CD4-positive, alpha-beta T cell treated with Interleukin-6 at 100 ng/mL for 8 hours (primary cell): ENCODE results near the gene CDKN1B.

Experiments used
- DNase-seq: peaks from one replicate; pipeline ENCODE4 v3.0.0-alpha.2; 2020; ENCODE audit warnings: mixed read lengths, low spot score

CDKN1B gene

DNA sequence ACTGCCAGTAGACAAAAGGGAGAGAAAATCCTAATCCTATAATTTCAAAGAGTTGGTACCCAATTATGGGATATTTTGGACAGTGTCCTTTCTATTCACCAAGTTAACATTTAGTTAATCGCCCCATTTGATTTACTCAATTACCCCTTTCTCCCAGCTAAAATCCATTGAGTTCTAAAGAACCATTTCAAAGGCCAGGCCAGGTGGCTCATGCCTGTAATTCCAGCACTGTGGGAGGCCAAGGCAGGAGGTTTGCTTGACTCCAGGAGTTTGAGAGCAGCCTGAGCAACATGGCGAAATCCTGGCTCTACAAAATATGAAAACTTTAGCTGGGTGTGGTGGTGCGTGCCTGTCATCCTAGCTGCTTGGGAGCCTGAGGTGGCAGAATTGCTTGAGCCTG is 15.7 kb upstream of the CDKN1B start:
- DNase-seq = no peak

DNA sequence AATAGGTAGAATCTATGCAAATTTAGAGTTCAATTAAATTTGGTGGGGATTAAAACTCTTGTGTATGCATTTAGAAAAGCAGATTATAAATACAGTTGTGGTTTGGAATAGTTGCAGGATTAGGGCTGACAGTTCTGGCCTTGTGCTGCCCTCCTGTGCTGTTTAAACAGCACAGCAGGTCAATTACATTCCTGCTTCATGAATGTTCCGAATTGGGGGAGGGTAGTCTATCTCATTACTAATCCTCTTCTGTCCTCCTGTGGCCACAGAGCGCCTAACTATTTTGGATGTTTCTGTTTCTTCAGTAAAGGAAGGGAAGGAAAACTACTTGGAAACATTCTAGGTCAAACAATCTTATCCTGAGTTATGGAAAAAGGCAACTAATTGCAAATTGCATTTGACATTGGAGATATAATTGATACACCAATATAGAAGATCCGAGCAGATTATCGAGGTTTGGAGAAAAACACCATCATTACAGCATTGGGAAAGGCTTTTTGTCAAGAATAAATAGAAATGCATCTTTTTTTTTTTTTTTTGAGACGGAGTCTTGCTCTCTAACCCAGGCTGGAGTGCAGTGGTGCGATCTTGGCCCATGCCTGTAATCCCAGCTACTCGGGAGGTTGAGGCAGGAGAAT is 12.5 kb upstream of the CDKN1B start:
- peak; percentile 54 for DNase-seq

DNA sequence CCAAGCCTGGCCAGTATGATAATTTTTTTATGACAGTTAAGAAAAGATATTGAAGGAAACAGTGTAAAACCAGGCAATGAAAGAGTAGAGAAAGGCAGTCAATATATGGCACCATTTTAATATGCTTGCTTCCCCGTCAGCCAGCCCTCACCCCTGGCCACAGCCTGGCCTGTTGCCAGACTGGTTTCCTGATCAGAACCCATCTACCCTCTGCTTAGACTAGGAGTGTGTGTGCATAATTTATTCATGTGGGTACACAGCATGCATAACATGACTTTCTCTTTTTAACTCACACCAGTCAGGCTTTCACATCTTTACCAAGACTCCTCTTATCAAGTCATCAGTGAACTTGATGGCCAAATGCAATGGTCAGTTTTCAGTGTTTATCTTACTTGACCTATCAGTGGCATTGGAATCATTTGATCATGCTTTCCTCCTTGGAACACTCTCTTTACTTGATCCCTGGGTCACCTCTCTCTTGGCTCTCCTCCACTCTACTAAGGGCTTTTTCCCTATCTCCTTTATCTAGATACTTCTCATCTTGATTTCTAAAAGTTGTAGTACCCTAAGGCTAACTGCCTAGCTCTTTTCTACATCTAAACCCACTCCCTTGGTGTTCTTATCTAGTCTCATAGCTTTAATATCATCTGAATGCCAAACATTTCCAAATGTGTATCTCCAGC is 11.2 kb upstream of the CDKN1B start:
- DNase-seq = peak; percentile 90

DNA sequence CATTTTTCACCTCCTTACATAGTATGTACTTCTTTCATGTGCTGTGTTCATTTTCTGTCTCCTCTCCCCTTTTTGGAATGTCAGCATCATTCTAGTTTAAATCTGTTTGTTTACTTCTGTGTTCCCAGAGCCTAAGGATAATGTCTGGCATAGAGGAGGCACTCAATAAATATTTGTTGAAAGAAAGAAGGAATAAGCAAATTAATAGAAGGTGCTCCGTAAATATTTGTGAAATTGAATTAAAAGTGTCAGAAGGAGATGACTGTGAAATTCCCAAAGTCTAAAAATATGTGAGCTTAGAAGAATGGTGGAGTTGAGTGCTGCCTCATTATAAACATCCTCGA is 3.3 kb upstream of the CDKN1B start:
- DNase-seq = no peak

DNA sequence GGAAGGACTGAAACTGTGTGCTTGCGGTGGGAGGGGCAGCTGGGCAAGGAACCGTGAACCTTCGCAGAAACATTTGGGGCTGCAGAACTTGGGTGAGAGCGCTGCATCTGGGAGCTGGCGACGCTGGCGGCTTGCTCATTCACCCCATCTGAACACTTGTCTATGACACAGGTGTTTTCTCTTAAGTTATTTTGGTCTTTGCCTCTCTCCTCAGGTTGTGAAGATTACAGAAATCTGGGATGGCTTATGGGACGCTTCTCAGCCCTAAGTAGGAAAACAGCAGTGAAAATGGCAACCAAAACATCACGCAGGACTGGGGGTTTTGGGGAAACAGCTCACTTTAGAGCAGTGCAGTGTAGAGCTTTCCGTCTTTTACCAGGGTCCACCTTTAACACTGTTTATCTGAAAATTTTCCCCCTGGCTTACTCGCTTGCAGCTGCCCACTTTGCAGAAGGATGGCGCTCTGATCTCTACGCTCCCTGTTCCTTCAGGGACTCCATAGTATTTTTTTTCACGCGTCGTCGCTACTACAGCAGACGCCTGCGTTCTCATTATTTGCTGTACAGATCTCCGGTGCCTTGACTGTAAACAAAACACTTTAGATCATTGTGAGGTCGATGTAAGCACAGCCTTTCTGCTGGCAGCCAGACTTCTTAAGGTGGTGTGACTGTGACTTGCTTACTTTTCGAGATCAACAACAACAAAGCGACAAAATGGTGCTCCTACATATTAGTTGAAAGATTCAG is 2.7 kb upstream of the CDKN1B start:
- peak; percentile 72 for DNase-seq

DNA sequence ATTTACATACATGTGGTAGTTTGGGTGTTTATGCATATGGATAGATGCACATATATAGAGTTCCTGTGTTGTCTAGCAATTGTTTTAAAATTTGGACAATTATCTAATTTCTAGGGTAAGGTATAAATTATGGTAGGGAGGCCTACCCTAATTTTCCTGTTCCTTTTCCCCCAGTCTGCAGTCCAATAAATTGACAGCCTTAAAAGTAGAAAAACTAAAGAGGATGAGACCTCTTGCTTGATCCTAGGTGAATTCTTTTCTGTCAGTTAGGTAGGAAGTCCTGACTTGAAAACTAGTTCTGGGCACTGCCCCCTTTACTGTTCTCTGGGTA is 2.1 kb upstream of the CDKN1B start:
- no peak for DNase-seq

DNA sequence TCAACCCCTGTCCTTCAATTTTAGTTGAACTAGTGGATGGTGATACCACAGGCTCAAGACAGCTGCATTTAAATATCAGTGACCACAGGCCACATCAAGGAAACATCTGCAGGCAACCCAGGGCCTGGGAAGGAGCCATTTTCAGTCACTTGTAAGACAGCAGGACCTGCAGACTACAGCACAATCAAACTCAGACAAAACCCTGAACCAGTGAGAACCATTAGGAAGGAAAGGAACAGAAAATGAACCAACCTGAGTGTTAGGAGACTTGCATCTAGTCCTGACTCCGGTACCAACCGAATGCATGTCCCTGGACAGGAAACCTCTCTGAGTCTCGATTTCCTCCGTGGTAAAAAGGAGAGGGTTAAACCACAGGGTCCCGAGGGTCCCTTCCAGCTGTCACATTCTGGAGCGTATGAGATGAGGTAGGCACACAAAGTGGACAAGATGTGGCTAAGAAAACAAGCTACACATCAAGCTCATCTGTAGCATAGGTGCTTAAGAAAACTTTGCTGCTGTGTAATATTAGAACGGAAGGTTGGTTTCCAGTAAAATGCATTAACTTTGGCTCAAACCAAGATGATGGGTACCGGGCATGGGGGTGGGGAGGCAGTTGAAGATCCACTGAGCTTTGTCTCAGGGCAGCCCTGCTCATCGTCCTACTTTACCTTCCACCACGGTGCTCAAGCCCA is 1.6 kb upstream of the CDKN1B start:
- DNase-seq = peak; percentile 48

DNA sequence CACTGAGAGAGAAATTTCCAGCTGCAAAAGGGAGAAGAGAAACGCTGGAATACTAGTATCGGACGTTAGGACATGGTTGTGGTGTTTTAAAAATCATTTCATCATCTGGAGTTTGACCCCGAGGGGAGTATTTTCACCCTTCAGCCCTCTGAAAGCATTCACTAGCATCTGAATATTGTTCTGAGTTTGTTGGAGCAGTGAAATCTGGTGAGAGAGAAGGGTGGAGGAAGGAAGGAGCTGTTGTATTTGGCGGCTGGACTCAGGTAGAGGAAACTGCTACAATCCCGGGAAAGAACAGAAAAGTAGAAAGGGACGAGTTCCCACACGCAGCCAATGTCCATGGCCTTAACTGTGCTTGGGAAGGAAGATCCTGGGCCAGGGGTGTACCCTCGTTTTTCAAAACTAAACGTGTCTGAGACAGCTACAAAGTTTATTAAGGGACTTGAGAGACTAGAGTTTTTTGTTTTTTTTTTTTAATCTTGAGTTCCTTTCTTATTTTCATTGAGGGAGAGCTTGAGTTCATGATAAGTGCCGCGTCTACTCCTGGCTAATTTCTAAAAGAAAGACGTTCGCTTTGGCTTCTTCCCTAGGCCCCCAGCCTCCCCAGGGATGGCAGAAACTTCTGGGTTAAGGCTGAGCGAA is 896 bp upstream of the CDKN1B start:
- no peak for DNase-seq

DNA sequence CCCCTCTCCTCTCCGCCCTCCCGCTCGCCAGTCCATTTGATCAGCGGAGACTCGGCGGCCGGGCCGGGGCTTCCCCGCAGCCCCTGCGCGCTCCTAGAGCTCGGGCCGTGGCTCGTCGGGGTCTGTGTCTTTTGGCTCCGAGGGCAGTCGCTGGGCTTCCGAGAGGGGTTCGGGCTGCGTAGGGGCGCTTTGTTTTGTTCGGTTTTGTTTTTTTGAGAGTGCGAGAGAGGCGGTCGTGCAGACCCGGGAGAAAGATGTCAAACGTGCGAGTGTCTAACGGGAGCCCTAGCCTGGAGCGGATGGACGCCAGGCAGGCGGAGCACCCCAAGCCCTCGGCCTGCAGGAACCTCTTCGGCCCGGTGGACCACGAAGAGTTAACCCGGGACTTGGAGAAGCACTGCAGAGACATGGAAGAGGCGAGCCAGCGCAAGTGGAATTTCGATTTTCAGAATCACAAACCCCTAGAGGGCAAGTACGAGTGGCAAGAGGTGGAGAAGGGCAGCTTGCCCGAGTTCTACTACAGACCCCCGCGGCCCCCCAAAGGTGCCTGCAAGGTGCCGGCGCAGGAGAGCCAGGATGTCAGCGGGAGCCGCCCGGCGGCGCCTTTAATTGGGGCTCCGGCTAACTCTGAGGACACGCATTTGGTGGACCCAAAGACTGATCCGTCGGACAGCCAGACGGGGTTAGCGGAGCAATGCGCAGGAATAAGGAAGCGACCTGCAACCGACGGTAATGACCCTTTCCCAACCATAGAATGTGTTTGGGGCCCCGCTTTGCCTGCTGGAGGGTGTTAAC is 615 bp downstream of the CDKN1B start:
- peak; percentile 19 for DNase-seq

DNA sequence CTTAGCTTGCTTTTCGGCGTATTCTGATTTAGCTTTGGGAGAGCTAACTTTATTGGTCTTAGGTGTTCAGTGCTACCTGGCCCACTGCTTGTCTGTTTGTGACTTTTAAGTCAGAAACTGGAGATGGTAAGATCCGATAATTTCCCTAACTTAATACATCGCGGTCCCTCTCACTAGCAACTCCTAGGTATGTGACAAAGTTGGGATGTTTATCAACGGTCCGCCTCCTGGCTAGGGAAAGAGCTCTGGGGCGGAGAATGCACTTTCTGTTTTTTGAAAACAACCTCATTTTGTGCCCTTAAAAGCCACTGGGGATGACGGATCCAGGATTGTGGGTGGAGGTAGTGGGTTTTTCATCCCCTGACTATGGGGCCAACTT is 1.2 kb downstream of the CDKN1B start:
- no peak for DNase-seq

DNA sequence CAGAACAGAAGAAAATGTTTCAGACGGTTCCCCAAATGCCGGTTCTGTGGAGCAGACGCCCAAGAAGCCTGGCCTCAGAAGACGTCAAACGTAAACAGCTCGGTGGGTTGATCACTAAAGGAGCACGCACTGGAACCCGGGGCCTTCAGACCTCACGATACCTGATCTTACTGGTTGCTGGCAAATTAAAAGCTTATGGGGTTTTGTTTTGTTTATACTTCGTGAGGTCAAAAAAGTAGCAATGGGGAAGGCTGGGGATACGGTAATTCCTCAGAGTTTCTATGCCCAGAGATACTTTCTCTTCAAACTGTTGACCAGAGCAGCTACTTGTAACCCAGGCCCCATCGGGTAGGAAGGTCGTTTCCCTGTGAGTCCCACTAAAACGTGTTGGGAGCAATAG is 1.7 kb downstream of the CDKN1B start:
- DNase-seq = no peak

DNA sequence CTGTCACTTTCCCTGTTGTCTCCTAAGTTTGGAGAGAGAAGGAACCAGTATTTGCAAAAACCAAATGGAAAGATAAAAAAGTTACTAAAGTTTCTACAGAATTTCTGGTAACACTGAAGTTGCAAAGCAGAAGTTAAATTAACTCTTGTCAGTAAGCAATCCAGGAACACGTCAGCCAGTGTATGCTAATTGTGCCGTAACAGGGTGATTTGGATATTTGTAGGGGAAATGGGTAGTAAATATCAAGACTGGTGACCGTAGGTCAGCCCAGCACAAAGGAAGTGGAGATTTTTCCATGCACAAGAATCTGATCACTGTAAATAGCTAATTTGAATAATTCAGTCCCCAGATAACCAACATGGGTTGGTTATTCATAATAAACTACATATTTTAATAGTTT is 2.3 kb downstream of the CDKN1B start:
- DNase-seq = peak; percentile 28

DNA sequence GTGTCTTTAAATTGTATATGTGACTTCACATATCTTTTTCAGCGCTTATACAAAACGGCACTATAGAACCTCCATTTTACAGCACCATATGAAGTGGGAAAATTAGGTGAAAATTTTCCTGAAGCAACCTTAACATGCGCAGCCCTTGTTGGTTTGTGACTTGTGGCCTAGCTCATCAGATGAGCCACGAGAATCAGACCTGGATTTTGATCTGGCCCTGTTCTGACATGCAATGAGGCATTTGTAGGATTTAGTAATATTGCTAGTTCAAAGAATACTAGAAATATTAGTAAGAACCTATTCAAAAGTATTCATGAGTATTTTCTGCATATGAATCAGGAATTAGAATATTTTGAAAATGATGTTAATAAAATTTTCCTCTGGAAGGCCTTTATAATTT is 2.9 kb downstream of the CDKN1B start:
- DNase-seq = no peak

DNA sequence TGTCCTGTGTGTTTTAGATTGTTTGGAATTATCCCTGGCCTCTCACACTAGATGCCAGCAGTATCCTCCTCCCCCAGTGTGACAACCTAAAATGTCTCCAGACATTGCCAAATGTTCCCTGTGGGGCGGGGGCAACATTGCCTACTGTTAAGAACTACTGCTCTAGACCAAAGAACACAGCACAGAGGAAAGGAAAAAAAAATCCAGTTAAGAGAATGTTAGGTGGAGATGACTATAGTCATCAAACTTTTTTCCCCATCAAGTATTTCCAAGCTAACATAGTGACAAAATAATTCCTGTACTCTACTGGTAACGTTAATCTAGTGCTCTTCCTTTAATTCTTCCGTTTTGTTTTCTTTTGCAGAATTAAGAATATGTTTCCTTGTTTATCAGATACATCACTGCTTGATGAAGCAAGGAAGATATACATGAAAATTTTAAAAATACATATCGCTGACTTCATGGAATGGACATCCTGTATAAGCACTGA is 3.5 kb downstream of the CDKN1B start:
- no peak for DNase-seq

DNA sequence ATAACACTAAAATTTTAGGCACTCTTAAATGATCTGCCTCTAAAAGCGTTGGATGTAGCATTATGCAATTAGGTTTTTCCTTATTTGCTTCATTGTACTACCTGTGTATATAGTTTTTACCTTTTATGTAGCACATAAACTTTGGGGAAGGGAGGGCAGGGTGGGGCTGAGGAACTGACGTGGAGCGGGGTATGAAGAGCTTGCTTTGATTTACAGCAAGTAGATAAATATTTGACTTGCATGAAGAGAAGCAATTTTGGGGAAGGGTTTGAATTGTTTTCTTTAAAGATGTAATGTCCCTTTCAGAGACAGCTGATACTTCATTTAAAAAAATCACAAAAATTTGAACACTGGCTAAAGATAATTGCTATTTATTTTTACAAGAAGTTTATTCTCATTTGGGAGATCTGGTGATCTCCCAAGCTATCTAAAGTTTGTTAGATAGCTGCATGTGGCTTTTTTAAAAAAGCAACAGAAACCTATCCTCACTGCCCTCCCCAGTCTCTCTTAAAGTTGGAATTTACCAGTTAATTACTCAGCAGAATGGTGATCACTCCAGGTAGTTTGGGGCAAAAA is 4.1 kb downstream of the CDKN1B start:
- DNase-seq = peak; percentile 64

DNA sequence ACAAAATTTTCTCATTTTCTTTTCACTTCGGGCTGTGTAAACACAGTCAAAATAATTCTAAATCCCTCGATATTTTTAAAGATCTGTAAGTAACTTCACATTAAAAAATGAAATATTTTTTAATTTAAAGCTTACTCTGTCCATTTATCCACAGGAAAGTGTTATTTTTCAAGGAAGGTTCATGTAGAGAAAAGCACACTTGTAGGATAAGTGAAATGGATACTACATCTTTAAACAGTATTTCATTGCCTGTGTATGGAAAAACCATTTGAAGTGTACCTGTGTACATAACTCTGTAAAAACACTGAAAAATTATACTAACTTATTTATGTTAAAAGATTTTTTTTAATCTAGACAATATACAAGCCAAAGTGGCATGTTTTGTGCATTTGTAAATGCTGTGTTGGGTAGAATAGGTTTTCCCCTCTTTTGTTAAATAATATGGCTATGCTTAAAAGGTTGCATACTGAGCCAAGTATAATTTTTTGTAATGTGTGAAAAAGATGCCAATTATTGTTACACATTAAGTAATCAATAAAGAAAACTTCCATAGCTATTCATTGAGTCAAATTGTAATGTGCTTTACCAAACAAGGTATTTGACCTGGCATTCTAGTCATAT is 4.8 kb downstream of the CDKN1B start:
- DNase-seq = no peak

DNA sequence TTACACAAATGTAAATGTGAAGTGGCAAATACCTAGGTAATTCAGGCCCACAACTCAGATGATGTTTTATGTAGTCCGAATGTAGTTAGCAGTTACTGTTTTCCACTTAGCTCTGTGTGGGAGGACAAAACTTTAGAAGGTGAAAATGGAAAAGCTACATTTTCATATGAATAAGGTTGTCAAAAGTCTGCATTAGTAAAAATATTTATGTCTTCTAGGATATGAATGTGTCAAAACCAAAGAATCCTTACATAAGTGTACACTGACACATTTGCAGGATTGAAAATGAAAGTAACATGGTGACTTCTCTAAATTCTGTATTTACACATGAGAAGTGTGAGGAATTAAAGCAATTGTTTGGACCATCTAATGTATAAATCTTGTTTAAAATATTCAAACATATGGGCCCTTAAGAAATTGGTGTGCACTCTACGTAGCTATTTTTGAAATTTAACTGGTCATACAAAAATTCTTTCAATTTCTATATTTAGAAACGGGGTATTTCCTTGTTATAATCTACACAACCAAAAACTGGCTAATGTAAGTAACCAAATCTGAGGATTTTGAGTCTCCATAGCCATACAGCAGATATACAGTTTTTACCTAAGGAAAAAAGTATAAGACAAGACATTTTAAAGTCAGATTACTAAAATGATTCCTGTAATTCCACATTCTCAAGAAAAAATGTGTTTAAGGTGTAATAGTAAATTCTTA is 5.4 kb downstream of the CDKN1B start:
- no peak for DNase-seq

DNA sequence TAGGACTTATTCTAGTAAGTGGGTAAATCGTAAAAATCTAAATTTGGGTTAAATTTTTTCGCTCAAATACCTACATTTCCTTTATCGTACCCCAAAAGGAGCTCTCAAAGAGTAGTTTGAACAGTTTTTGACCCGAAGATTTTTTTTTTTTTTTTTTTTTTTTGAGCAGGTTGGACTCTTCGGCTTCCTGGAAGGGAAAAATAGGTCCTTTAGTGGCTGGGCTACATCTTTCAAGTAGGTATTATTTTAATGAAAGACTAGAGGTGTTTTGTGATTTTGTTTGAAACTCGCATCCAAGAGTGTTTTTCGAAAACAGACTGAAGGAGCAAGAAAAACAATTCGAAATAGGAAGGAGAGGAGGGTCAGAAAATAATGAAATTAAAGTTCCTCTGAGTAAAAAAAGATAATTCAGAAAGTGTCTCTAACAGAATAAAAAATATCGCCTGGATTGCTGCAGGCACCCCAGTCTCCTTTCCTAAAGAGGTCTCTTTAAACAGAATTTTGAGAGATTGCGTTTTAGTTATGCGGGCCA is 6.0 kb downstream of the CDKN1B start:
- DNase-seq = no peak

DNA sequence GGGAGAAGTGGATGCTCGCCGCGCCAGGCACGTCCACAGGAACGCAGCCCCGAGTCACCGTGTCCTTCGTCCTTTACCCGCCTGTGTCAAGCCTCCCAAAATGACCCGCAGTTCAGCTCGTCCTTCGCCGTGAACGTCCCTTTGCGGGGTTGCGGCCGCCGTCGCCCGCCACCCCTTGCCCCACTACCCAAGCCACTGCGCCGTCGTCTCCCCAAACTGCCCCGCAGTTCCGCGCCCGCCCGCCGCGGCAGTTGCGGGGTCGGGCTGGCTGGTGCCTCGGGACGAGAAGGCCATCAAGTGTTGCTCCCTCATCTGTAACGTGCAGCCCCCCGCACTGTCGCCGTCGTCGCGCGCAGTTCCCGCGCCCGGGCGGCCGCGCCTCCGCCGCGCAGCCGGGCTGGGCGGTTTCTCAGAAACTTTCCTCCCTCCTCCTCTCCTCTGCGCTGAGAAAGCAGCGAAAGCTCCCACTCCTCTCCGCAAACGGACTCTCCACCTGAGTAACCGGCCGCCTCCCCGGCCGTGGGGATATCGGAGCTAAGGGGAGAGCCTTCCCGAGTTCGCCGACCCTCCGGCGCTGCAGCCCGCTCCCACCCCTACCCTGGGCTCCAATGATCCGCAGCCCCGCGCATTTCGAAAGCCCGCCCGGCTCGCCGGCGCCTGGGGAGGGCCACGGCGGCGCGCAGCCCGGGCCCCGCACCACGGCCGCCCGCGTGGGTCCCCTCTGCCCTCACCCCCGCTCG is 6.7 kb downstream of the CDKN1B start:
- peak; percentile 25 for DNase-seq
